Endothelial cell (in vitro differentiated cells): Measurements from ENCODE around the gene LCN10. TPM values are rescaled to one million over a fixed set of nuclear protein-coding genes. Genes with fewer than 3 reads are reported as not detected.

Experiments used
- DNase-seq: peaks from one replicate; pipeline ENCODE4 v3.0.0; 2021; ENCODE audit warnings: low spot score
- H3K27ac Mint-ChIP-seq: one replicate; pipeline ENCODE4 v1.8.0; 2021; ENCODE audit warnings: mixed read lengths, inconsistent platforms; ENCODE audit not compliant: unreplicated experiment
- H3K27me3 Mint-ChIP-seq: one replicate; pipeline ENCODE4 v1.8.0; 2021; ENCODE audit warnings: mild to moderate bottlenecking, moderate library complexity, mixed read lengths, inconsistent platforms; ENCODE audit not compliant: unreplicated experiment
- H3K36me3 Mint-ChIP-seq: one replicate; pipeline ENCODE4 v1.8.0; 2021; ENCODE audit warnings: mild to moderate bottlenecking, low read depth, mixed read lengths, inconsistent platforms; ENCODE audit not compliant: unreplicated experiment
- H3K4me1 Mint-ChIP-seq: one replicate; pipeline ENCODE4 v1.8.0; 2021; ENCODE audit warnings: mild to moderate bottlenecking, mixed read lengths, inconsistent platforms; ENCODE audit not compliant: unreplicated experiment
- H3K4me3 Mint-ChIP-seq: one replicate; pipeline ENCODE4 v1.8.0; 2021; ENCODE audit warnings: mild to moderate bottlenecking, mixed read lengths, inconsistent platforms; ENCODE audit not compliant: unreplicated experiment
- H3K9me3 Mint-ChIP-seq: one replicate; pipeline ENCODE4 v1.8.0; 2021; ENCODE audit warnings: mixed read lengths, inconsistent platforms; ENCODE audit not compliant: unreplicated experiment
- total RNA-seq: library from RNA; stranded (reverse); fragmentation: NEBNext Ultra II Directional; extraction: Animal tissue kit (Norgen Biotek cat#: 25700); gene quantifications from one replicate; pipeline ENCODE4 v1.2.1, GENCODE V29; 2021; ENCODE audit not compliant: unreplicated experiment
- TF ChIP-seq, protein P1 (sequence below): fragments of 200-600 bp; sonication (generic); IDR thresholded peaks from one replicate; pipeline ENCODE4 v1.5.0; 2021; ENCODE audit warnings: antibody characterized with exemption; ENCODE audit not compliant: unreplicated experiment

Gene LCN10
- total RNA-seq, 1 donor from 2014 or later = not detected

- H3K27ac Mint-ChIP-seq = no peak overlapping the region
- H3K27me3 Mint-ChIP-seq = peaks cover 8% of the 10 kb centered on the region
- no peak for DNase-seq
- no peak overlapping the region for H3K4me3 Mint-ChIP-seq
- no peaks in the 10 kb centered on the region for H3K36me3 Mint-ChIP-seq
- TF ChIP-seq, protein P1, sequence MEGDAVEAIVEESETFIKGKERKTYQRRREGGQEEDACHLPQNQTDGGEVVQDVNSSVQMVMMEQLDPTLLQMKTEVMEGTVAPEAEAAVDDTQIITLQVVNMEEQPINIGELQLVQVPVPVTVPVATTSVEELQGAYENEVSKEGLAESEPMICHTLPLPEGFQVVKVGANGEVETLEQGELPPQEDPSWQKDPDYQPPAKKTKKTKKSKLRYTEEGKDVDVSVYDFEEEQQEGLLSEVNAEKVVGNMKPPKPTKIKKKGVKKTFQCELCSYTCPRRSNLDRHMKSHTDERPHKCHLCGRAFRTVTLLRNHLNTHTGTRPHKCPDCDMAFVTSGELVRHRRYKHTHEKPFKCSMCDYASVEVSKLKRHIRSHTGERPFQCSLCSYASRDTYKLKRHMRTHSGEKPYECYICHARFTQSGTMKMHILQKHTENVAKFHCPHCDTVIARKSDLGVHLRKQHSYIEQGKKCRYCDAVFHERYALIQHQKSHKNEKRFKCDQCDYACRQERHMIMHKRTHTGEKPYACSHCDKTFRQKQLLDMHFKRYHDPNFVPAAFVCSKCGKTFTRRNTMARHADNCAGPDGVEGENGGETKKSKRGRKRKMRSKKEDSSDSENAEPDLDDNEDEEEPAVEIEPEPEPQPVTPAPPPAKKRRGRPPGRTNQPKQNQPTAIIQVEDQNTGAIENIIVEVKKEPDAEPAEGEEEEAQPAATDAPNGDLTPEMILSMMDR = no peak
- H3K9me3 Mint-ChIP-seq = no peaks in the 10 kb centered on the region
- H3K4me1 Mint-ChIP-seq = peaks cover 34% of the 10 kb centered on the region
Observed at GRCh38 chr9:136697821-136698526, 44.8 kb downstream of the LCN10 start.

DNA sequence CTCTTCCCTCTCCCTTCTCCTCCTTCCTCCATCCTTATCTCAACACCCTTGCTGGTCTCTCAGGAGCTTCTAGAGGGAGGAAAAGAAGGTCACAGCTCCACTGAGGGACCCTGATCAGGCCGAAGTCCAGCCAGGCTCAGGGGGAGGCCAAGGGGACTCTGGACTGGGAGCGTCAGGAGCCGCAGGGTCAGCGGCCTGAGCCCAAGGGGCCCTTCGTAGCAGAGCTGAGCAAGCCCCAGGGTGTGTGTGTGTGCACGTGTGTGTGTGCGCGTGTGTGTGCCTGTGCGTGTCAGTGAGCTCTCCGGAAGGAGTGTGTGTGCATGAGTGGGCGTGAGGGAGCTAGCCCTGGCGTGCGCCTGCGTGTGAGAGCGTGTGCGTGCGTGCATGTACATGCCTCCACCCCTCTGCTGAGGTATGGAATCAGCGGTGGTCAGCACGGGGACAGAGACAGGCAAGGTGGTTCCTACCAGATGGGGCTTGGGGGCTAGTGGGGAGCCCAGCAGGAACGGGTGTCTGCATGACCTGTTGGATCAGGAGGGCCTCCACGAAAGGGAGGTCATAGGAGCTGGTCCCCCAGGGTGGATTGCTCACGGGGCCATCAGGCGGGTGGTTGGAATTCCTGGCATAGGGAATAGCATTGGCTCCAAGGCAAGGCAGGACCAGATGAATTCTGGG is 45.5 kb downstream of the LCN10 start:
- Mint-ChIP-seq H3K27ac (no peak overlapping the region), H3K27me3 (peaks cover 8% of the 10 kb centered on the region), H3K4me3 (no peak overlapping the region), H3K36me3 (no peaks in the 10 kb centered on the region), H3K4me1 (peaks cover 36% of the 10 kb centered on the region), H3K9me3 (no peaks in the 10 kb centered on the region)
- no peak for DNase-seq
- TF ChIP-seq, protein P1 = no peak

DNA sequence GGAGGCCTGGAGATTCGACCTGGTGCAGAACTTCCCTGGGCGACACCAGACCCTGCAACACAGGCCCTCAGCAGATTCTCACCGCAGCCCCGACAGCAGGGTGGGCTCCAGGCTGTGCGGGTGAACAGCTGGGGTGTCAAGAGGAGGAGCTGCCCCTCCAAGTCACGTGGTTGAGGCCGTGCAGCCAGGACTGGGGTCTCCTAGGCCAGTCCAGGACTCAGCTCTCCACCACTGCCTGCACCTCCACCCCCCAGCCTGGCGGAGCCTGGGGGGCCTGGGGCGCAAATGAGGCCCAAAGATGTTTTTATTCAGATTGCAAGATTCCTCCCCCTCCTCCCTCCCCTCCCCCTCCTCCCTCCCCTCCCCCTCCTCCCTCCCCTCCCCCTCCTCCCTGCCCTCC is 46.2 kb downstream of the LCN10 start:
- Mint-ChIP-seq H3K36me3 (no peaks in the 10 kb centered on the region), H3K27me3 (peaks cover 5% of the 10 kb centered on the region), H3K4me1 (peaks cover 29% of the 10 kb centered on the region), H3K9me3 (no peaks in the 10 kb centered on the region), H3K27ac (no peak overlapping the region), H3K4me3 (no peak overlapping the region)
- DNase-seq = peak; percentile 8
- TF ChIP-seq, protein P1 = no peak

- no peaks in the 10 kb centered on the region for H3K9me3 Mint-ChIP-seq
- TF ChIP-seq, protein P1 = no peak
- no peak overlapping the region for H3K4me3 Mint-ChIP-seq
- no peak overlapping the region for H3K27ac Mint-ChIP-seq
- DNase-seq = no peak
- H3K4me1 Mint-ChIP-seq = peaks cover 23% of the 10 kb centered on the region
- H3K27me3 Mint-ChIP-seq = peaks cover 5% of the 10 kb centered on the region
- H3K36me3 Mint-ChIP-seq = no peaks in the 10 kb centered on the region
Observed at GRCh38 chr9:136695955-136696354, 46.8 kb downstream of the LCN10 start.

GRCh38 chr9:136695435-136695895 is 47.3 kb downstream of the LCN10 start:
- Mint-ChIP-seq H3K4me3 (no peak overlapping the region), H3K27ac (no peak overlapping the region), H3K36me3 (no peaks in the 10 kb centered on the region), H3K9me3 (no peaks in the 10 kb centered on the region), H3K27me3 (peaks cover 3% of the 10 kb centered on the region), H3K4me1 (peaks cover 22% of the 10 kb centered on the region)
- TF ChIP-seq, protein P1 = no peak
- DNase-seq = no peak
